Rectal smooth muscle tissue (tissue), 1 donor: ENCODE data around the gene VPS11.
A peak's percentile ranks its signal among the peaks of the same experiment; 100 is the strongest.
"Not testable (repeated sequence)": the region's sequence is repeated elsewhere in the genome, so short reads cannot be mapped to it uniquely, and the experiment has no call there.

Source experiments
- H3K27ac ChIP-seq: one replicate; pipeline ENCODE4 v1.7.0; 2013; ENCODE audit warnings: low read depth, low read length, inconsistent platforms
- H3K27me3 ChIP-seq: one replicate; pipeline ENCODE4 v1.7.0; 2013; ENCODE audit warnings: low read length; ENCODE audit not compliant: control insufficient read depth, insufficient read depth
- H3K36me3 ChIP-seq: one replicate; pipeline ENCODE4 v1.7.0; 2013; ENCODE audit warnings: low read length; ENCODE audit not compliant: control insufficient read depth, insufficient read depth
- H3K4me1 ChIP-seq: one replicate; pipeline ENCODE4 v1.7.0; 2013; ENCODE audit warnings: low read length; ENCODE audit not compliant: control insufficient read depth, insufficient read depth
- H3K4me3 ChIP-seq: one replicate; pipeline ENCODE4 v1.7.0; 2013; ENCODE audit warnings: low read length
- H3K9ac ChIP-seq: one replicate; pipeline ENCODE4 v1.7.0; 2013; ENCODE audit warnings: low read length

The VPS11 gene

DNA sequence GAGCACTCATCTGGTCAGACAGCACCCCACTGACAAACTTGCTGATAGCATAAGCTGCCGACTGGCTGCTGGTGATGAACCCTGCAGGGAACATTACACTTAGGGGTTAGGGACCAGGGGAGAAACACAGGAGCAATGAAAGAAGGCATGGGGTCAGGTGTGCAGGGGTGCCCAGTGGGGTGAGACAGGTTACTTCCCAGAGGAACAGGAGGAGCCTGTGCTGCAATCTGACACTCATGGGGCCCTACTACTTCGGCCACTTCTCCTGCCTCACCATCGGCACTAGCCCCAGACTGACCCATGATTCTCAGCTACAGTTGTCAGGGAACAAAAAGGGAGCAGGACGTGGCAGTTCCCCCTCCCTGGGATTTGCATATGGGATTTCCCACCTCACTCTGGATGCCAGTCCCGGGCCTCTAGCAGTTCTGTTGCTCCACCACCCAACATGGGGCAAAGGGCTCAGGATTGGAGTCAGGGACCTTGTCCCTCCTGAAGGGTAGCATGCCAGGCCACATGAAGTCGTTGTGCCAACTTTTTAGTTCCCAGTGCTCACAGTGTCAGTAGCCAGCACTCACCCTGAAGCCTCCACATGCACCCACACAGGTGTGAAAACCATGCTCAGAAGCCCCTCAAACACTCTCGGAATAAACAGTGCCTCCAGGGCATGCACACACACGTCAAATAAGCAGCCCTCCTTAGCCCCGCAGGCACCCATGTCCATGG lies 39.1 kb upstream of the VPS11 start:
- H3K4me3 ChIP-seq, result peak overlapping the region; percentile 96
- no peaks in the 10 kb centered on the region for H3K27me3 ChIP-seq
- no peak overlapping the region for H3K9ac ChIP-seq
- H3K36me3 ChIP-seq, result peaks cover 17% of the 10 kb centered on the region
- peaks cover 4% of the 10 kb centered on the region for H3K4me1 ChIP-seq
- no peak overlapping the region for H3K27ac ChIP-seq

DNA sequence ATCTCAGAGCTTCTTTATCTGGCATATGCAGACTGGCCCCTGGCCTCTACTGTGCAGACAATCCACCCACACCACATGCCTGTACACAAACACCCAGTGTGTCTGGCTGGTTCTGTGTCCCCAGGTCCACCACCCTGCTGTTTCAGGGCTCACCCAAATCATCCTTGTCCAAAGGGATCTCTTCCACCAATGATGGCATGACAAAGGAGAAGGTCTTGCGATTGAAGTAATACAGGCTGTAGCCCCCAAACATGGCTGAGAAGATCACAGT lies 38.6 kb upstream of the VPS11 start:
- Histone ChIP-seq H3K36me3 (peaks cover 14% of the 10 kb centered on the region), H3K9ac (no peak overlapping the region), H3K4me3 (peak overlapping the region; percentile 96), H3K27ac (no peak overlapping the region), H3K27me3 (no peaks in the 10 kb centered on the region), H3K4me1 (peaks cover 4% of the 10 kb centered on the region)

DNA sequence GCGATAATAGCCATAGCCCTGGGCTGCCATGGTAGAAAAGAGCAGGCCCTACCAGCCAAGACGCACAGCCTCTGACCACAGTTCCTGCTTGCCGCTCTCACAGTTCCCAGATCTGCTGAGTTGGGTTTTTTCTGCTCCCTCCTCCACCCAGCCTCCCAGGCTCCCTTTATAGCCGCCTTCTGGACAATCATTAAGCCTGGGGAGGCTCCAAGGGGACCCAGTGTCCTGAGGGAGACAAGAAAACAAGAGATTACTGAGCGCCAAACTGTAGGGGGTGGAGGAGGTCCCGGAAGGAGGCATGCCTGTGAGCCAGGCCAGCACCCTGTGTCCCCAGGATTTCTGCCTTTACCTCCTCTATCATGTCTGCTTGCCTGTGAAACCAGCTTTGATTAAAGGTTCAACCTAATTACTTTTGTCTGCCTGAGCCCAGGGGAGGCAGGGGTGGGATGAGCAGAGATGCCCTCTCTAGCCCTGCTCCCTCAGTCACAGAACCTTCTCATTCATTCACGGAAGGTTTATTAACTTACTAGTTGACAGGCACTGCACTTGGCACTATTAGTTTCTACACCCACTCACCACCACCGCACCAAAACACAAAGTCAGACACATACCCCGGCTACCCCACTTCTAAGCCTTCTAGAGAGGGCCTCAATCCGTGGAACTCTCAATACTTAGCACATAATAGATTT lies 38.1 kb upstream of the VPS11 start:
- peak overlapping the region; percentile 32 for H3K9ac ChIP-seq
- H3K4me1 ChIP-seq, result peaks cover 4% of the 10 kb centered on the region
- H3K36me3 ChIP-seq, result peaks cover 12% of the 10 kb centered on the region
- no peaks in the 10 kb centered on the region for H3K27me3 ChIP-seq
- H3K4me3 ChIP-seq, result peak overlapping the region; percentile 96
- peak overlapping the region; percentile 22 for H3K27ac ChIP-seq

DNA sequence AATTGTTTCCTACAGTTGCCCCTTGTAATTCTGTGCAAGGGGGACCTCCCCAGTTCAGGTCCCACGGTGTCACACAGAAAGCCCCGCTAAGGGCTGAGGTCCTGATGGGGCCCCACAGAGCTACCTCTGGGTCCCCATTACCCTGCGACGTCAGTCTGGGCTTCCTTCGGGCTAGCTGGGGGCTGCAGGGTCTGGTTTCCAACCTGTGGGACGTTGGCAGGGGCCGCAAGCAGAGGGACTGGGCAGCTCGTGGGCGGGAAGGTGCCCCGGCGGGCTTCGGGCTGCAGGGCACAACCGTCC lies 37.6 kb upstream of the VPS11 start:
- Histone ChIP-seq H3K9ac (peak overlapping the region; percentile 59), H3K27ac (peak overlapping the region; percentile 22), H3K4me1 (peaks cover 4% of the 10 kb centered on the region), H3K27me3 (no peaks in the 10 kb centered on the region), H3K4me3 (peak overlapping the region; percentile 96), H3K36me3 (peaks cover 7% of the 10 kb centered on the region)

DNA sequence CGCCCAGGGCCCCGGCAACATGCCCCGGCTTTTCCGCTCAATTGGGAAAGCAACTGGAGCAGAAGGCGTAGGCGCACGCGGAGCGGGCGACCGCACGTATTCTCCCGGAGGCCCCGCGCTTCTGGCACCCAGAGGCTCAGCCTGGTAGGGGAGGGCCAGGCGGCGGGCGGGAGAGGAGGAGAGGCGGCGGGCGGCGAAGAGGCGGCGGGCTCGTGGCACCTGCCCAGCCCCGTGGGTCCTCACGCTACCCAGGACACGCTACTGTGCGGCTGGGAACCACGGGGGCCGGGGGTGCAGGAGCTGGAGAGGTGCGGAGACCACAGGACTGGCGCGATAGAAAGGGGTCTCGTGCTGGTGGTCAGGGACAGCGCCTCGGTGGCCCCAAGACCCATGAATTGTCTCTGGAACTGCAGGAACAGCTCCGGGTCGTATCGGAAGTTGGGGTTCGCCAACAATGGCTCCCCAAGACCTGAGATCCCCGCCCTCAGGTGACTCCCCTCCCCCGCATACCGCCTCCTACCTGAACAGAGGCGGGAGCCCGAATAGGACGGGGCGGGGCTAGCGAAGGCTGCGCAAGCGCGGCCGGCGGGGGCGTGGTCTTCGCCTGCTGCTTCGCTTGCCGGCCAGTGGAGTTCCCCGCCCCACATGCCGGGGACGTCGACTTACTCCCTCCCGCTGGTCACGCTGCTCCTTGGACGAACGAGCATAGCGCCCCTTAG lies 37.1 kb upstream of the VPS11 start, which contains the start of gene SLC37A4:
Gene SLC37A4 (minus strand): TSS at position 549 of the 719 bp plus-strand sequence.
- Histone ChIP-seq H3K27ac (peak within 1 kb of the TSS; percentile 77), H3K36me3 (peaks cover 4% of the 10 kb centered on the region), H3K4me1 (peaks cover 4% of the 10 kb centered on the region), H3K4me3 (peak within 1 kb of the TSS; percentile 96), H3K9ac (peak within 1 kb of the TSS; percentile 59), H3K27me3 (no peaks in the 10 kb centered on the region)

DNA sequence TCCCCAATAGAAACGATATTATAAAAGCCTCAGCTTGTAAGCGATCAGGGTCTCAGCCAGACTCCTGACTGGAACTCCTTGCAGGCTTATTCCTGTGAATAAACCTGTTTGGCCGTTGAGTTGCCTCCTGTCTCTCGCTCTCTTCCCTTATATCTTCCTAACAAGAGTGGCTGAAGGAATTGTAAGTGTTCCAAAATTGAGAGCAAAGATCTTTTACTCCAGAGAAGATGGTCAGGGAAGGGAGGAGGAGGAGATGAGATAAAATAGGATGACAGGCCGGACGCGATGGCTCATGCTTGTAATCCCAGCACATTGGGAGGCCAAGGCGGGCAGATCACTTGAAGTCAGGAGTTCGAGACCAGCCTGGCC lies 35.7 kb upstream of the VPS11 start:
- no peaks in the 10 kb centered on the region for H3K27me3 ChIP-seq
- peaks cover 1% of the 10 kb centered on the region for H3K36me3 ChIP-seq
- no peak overlapping the region for H3K27ac ChIP-seq
- no peak overlapping the region for H3K9ac ChIP-seq
- H3K4me3 ChIP-seq, result no peak overlapping the region
- peaks cover 4% of the 10 kb centered on the region for H3K4me1 ChIP-seq

DNA sequence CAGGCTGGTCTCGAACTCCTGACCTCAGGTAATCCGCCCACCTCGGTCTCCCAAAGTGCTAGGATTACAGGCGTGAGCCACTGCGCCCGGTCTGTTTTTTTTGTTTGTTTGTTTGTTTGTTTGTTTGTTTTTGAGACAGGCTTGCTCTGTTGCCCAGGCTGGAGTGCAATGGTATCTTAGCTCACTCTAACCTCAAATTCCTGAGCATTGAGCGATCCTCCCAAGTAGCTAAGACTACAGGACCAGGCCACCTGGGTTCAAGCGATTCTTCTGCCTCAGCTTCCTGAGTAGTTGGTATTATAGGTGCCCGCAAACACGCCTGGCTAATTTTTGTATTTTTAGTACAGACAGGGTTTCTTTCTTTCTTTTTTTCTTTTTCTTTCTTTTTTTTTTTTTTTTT lies 34.2 kb upstream of the VPS11 start:
- H3K27me3 ChIP-seq, H3K9ac ChIP-seq, H3K4me1 ChIP-seq, H3K4me3 ChIP-seq, H3K27ac ChIP-seq, H3K36me3 ChIP-seq: not testable (repeated sequence)

DNA sequence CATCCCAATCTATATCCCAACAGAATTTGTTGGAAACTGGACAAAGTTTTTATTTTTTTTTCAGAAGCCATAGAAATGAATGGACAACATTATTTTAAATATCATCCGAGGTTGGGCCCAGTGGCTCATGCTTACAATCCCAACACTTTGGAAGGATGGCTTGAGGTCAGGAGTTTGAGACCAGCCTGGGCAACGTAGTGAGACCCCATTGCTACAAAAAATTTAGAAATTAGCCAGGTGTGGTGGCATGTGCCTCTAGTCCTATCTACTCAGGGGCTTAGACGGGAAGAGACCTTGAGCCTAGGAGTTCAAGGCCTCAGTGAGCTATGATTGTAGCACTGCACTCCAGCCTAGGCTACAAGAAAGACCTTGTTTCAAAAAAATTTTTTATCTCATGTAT lies 32.8 kb upstream of the VPS11 start:
- Histone ChIP-seq H3K36me3 (no peaks in the 10 kb centered on the region), H3K4me3 (no peak overlapping the region), H3K9ac (no peak overlapping the region), H3K27ac (no peak overlapping the region), H3K27me3 (no peaks in the 10 kb centered on the region), H3K4me1 (peaks cover 2% of the 10 kb centered on the region)

DNA sequence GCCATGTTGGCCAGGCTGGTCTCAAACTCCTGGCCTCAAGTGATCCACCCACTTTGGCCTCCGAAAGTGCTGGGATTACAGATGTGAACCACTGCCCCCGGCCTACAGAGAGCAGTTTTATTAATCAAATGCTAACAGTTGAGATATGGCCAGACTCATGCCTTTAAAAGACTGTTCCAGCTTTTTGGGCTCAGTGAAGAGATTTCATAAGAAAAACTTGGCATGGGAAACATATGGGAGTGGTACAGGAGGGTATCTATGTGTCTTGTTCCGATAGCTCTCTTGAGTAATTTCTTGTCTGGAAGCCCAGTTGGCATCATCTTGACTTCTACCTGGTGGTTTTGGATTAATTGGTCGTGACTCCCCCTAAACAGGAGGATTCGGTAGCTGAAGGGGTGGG lies 28.7 kb upstream of the VPS11 start:
- no peaks in the 10 kb centered on the region for H3K27me3 ChIP-seq
- H3K36me3 ChIP-seq, result no peaks in the 10 kb centered on the region
- H3K4me1 ChIP-seq, result no peaks in the 10 kb centered on the region
- H3K27ac ChIP-seq, result no peak overlapping the region
- H3K4me3 ChIP-seq, result no peak overlapping the region
- no peak overlapping the region for H3K9ac ChIP-seq

DNA sequence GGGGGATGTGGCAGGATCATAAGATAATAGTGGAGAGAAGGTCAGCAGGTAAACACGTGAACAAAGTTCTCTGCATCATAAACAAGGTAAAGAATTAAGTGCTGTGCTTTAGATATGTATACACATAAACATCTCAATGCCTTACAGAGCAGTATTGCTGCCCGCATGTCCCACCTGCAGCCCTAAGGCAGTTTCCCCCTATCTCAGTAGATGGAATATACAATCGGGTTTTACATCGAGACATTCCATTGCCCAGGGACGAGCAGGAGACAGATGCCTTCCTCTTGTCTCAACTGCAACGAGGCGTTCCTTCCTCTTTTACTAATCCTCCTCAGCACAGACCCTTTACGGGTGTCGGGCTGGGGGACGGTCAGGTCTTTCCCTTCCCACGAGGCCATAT lies 28.1 kb upstream of the VPS11 start:
- H3K36me3 ChIP-seq, H3K27ac ChIP-seq, H3K9ac ChIP-seq, H3K4me1 ChIP-seq, H3K4me3 ChIP-seq, H3K27me3 ChIP-seq: not testable (repeated sequence)

DNA sequence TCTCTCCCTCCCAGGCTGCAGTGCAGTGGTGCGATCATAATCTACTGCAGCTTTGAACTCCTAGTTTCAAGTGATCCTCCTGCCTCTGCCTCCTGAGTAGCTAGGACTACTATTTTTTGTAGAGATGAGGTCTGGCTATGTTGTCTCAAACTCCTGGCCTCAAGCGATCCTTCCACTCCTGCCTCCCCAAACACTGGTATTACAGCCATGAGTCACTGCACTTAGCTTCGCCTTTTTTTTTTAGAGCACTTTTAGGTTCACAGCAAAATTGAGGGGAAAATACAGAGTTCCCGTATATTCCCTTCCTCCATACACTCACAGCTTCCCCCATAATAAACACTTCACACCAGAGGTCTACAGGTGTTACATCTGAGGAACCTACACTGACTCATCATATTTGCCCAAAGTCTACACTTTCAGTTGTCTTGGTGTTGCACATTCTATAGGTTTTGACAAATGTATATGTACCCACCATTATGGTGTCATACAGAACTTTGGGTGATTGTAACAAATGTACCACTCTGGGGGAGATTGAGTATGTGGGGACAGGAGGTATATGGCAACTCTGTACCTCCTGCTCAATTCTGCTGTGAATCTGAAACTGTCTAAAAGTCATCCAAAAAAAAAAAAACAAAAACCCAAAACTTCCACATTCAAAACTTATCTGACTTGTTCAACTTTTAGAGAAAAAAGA lies 25.6 kb upstream of the VPS11 start:
- no peaks in the 10 kb centered on the region for H3K4me1 ChIP-seq
- H3K27me3 ChIP-seq, result no peaks in the 10 kb centered on the region
- no peak overlapping the region for H3K9ac ChIP-seq
- H3K4me3 ChIP-seq, result no peak overlapping the region
- no peak overlapping the region for H3K27ac ChIP-seq
- H3K36me3 ChIP-seq, result peaks cover 4% of the 10 kb centered on the region

DNA sequence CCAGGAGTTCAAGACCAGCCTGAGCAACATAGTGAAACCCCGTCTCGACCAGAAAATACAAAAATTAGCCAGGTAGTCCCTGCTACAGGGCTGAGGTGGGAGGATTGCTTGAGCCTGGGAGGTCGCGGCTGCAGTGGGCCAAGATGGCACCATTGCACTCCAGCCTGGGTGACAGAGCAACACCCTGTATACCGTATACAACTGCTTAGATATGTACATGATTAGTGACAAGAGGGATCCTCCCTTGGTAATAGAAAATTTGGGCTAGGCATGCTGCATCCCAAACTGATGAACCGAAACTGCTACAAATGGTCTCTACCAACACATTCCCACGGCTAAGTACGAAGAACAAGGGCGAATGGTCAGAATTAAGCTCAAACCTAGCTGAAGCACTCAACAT lies 24.7 kb upstream of the VPS11 start:
- Histone ChIP-seq H3K27me3 (no peaks in the 10 kb centered on the region), H3K4me1 (no peaks in the 10 kb centered on the region), H3K27ac (no peak overlapping the region), H3K36me3 (peaks cover 13% of the 10 kb centered on the region), H3K9ac (no peak overlapping the region), H3K4me3 (no peak overlapping the region)
